Central memory CD8-positive, alpha-beta T cell (primary cell): Measurements from ENCODE around the gene TMEM30B.

ENCODE experiments used
- ATAC-seq: fragments of 150-1000 bp; cut with Tn5 transposase; replicated peaks from 2 replicates; pipeline ENCODE4 v1.10.0; 2022; ENCODE audit warnings: mild to moderate bottlenecking, moderate FRiP score, moderate number of reproducible peaks; ENCODE audit not compliant: poor library complexity, severe bottlenecking; ENCODE audit errors: extremely low read depth
- DNase-seq, 2 donors: peaks; one replicate each; pipeline ENCODE4 v3.0.0; 2021; ENCODE audit warnings: low spot score in 2 of 2
- H3K27ac Mint-ChIP-seq: one replicate; pipeline ENCODE4 v1.8.0; 2022; ENCODE audit warnings: low read depth, mild to moderate bottlenecking, moderate library complexity, mixed read lengths
- H3K27me3 Mint-ChIP-seq: one replicate; pipeline ENCODE4 v1.8.0; 2022; ENCODE audit warnings: mixed read lengths
- H3K36me3 Mint-ChIP-seq: one replicate; pipeline ENCODE4 v1.8.0; 2022; ENCODE audit warnings: mild to moderate bottlenecking, moderate library complexity, mixed read lengths; ENCODE audit not compliant: insufficient read depth
- H3K4me1 Mint-ChIP-seq: one replicate; pipeline ENCODE4 v1.8.0; 2022; ENCODE audit warnings: mixed read lengths
- H3K4me3 Mint-ChIP-seq: one replicate; pipeline ENCODE4 v1.8.0; 2022; ENCODE audit warnings: mild to moderate bottlenecking, moderate library complexity, mixed read lengths
- H3K9me3 Mint-ChIP-seq: one replicate; pipeline ENCODE4 v1.8.0; 2022; ENCODE audit warnings: mixed read lengths

Gene TMEM30B

GRCh38 chr14:61296151-61296550 lies 15.0 kb upstream of the TMEM30B start:
- Mint-ChIP-seq H3K27me3 (no peaks in the 10 kb centered on the region), H3K36me3 (no peaks in the 10 kb centered on the region), H3K27ac (no peak overlapping the region), H3K4me3 (no peak overlapping the region), H3K4me1 (peaks cover 37% of the 10 kb centered on the region), H3K9me3 (no peaks in the 10 kb centered on the region)
- DNase-seq, result no peak
- no peak for ATAC-seq

DNA sequence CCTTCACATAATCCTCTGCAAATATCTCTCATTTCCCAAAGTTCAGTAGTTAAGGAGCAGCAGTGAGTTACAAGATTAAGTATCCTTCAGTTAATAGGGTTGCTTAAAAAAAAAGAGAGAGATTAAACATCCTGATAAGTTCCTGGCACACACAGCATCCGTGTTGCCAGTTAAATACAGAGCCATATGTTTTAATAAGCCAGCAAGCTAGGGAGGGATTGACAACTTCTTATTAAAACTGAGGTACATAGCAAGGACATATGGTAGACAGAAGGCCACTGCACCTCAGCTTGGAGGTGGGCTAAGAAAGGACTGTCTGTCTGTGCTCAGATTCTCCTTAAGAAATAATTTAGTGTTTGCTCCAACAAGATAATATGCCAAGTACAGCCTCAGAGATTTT lies 9.6 kb upstream of the TMEM30B start:
- Mint-ChIP-seq H3K27ac (no peak overlapping the region), H3K36me3 (no peaks in the 10 kb centered on the region), H3K9me3 (no peaks in the 10 kb centered on the region), H3K4me1 (peaks cover 6% of the 10 kb centered on the region), H3K27me3 (no peaks in the 10 kb centered on the region), H3K4me3 (no peak overlapping the region)
- DNase-seq (no peak), ATAC-seq (no peak)

DNA sequence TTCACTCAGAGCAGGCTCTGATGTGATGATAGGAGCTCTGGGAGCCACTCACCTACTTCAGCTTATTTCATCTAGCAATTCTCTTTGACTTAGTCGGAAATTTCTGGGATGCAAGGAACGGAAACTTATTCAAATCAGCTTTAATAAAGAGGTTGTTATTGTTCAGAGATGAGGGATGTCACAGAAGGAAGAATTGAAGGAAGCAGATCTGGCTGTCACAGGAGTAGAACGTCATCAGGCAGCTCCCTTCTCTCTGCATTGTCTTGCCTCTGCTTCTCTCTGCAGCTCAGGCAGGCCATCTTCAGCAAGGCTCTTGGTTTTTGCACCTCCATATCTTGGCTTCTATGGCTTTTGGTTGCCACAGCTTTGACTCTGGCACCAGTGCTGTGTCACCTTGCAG lies 7.6 kb upstream of the TMEM30B start:
- Mint-ChIP-seq H3K36me3 (no peaks in the 10 kb centered on the region), H3K9me3 (no peaks in the 10 kb centered on the region), H3K27ac (no peak overlapping the region), H3K4me3 (no peak overlapping the region), H3K4me1 (peaks cover 14% of the 10 kb centered on the region), H3K27me3 (no peaks in the 10 kb centered on the region)
- DNase-seq (no peak), ATAC-seq (no peak)

GRCh38 chr14:61288228-61288627 lies 7.1 kb upstream of the TMEM30B start:
- no peak for DNase-seq
- ATAC-seq, result no peak
- H3K4me1 Mint-ChIP-seq, result peaks cover 18% of the 10 kb centered on the region
- no peak overlapping the region for H3K27ac Mint-ChIP-seq
- H3K36me3 Mint-ChIP-seq, result no peaks in the 10 kb centered on the region
- no peak overlapping the region for H3K4me3 Mint-ChIP-seq
- H3K27me3 Mint-ChIP-seq, result no peaks in the 10 kb centered on the region
- no peaks in the 10 kb centered on the region for H3K9me3 Mint-ChIP-seq

- no peaks in the 10 kb centered on the region for H3K36me3 Mint-ChIP-seq
- DNase-seq (no peak), ATAC-seq (no peak)
- H3K9me3 Mint-ChIP-seq, result no peaks in the 10 kb centered on the region
- no peak overlapping the region for H3K27ac Mint-ChIP-seq
- no peaks in the 10 kb centered on the region for H3K27me3 Mint-ChIP-seq
- H3K4me3 Mint-ChIP-seq, result no peak overlapping the region
- peaks cover 21% of the 10 kb centered on the region for H3K4me1 Mint-ChIP-seq
Measured at GRCh38 chr14:61287196-61287595, 6.1 kb upstream of the TMEM30B start.

GRCh38 chr14:61285364-61285763 lies 4.2 kb upstream of the TMEM30B start:
- Mint-ChIP-seq H3K4me3 (no peak overlapping the region), H3K27ac (no peak overlapping the region), H3K27me3 (no peaks in the 10 kb centered on the region), H3K36me3 (peaks cover 4% of the 10 kb centered on the region), H3K4me1 (peaks cover 24% of the 10 kb centered on the region), H3K9me3 (no peaks in the 10 kb centered on the region)
- ATAC-seq (no peak), DNase-seq (no peak)

GRCh38 chr14:61284001-61284400 lies 2.9 kb upstream of the TMEM30B start:
- Mint-ChIP-seq H3K4me1 (peaks cover 34% of the 10 kb centered on the region), H3K9me3 (no peaks in the 10 kb centered on the region), H3K27ac (no peak overlapping the region), H3K36me3 (peaks cover 6% of the 10 kb centered on the region), H3K27me3 (no peaks in the 10 kb centered on the region), H3K4me3 (peak overlapping the region; percentile 44)
- no peak for ATAC-seq
- DNase-seq, result no peak

GRCh38 chr14:61282746-61283145 lies 1.6 kb upstream of the TMEM30B start:
- DNase-seq, result no peak
- H3K4me1 Mint-ChIP-seq, result peaks cover 32% of the 10 kb centered on the region
- peaks cover 6% of the 10 kb centered on the region for H3K36me3 Mint-ChIP-seq
- no peaks in the 10 kb centered on the region for H3K9me3 Mint-ChIP-seq
- no peak overlapping the region for H3K4me3 Mint-ChIP-seq
- no peaks in the 10 kb centered on the region for H3K27me3 Mint-ChIP-seq
- H3K27ac Mint-ChIP-seq, result peak overlapping the region; percentile 9
- ATAC-seq, result no peak

GRCh38 chr14:61281948-61282275 lies 774 bp upstream of the TMEM30B start:
- Mint-ChIP-seq H3K27me3 (no peaks in the 10 kb centered on the region), H3K27ac (peak overlapping the region; percentile 94), H3K4me3 (peak overlapping the region; percentile 89), H3K4me1 (peaks cover 32% of the 10 kb centered on the region), H3K36me3 (peaks cover 6% of the 10 kb centered on the region), H3K9me3 (no peaks in the 10 kb centered on the region)
- ATAC-seq (no peak), DNase-seq (no peak)

DNA sequence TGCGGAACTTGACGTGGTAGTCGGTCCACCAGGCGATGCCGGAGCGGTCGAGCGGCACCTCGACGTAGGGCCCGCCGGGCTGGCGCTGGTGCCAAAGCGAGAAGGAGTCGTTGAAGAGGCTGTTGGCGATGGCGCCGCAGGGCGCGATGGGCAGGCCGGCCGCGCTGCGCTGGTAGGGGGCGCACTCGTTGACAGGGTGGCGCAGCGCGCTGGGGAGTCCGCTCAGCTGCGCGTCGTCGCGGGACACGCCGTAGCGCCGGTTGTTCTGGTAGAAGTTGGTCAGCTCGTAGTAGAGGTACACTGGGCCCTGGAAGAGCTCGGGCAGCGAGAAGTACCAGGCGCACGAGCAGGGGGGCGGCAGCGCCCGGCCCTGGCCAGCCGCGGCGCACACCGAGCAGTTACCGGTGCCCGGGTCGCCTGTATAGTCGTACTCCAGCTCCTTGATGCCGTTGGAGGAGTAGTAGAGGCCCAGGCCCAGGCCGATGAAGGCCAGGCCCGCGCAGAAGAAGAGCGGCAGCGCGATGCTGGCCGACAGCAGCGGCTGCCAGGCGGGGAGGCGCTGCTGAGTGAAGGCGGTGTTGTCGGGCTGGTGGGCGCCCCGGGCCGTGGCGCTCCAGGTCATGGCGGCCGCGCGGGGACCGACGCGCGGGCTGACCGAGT lies 482 bp downstream of the TMEM30B start:
- DNase-seq (peak; percentile 68 to 72), ATAC-seq (peak; percentile 79)
- Mint-ChIP-seq H3K36me3 (peaks cover 6% of the 10 kb centered on the region), H3K27ac (peak overlapping the region; percentile 94), H3K4me3 (peak overlapping the region; percentile 89), H3K4me1 (peaks cover 32% of the 10 kb centered on the region), H3K9me3 (no peaks in the 10 kb centered on the region), H3K27me3 (no peaks in the 10 kb centered on the region)

DNA sequence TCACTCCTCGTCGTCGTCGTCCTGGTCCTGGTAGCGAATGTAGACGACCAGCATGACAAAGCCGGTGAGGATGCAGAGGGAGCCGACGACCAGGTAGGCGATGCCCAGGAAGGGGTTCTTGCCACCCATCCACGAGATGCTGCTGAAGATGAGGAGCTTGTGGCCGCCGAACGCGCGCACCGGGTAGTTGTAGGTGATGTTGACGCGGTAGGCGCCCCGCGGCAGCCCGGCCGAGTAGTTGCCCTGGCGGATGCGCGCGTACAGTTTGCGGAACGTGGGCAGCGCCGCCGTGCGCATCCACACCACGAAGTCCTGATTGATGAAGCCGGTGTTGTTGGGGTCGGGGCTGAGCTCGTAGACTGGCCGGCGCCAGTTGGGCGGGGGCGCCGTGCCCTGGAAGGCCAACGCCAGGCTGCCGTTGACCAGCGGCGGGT lies 1.0 kb downstream of the TMEM30B start:
- no peak for DNase-seq
- peaks cover 32% of the 10 kb centered on the region for H3K4me1 Mint-ChIP-seq
- peak overlapping the region; percentile 94 for H3K27ac Mint-ChIP-seq
- no peaks in the 10 kb centered on the region for H3K9me3 Mint-ChIP-seq
- H3K4me3 Mint-ChIP-seq, result peak overlapping the region; percentile 89
- peaks cover 6% of the 10 kb centered on the region for H3K36me3 Mint-ChIP-seq
- peak; percentile 33 for ATAC-seq
- H3K27me3 Mint-ChIP-seq, result no peaks in the 10 kb centered on the region

DNA sequence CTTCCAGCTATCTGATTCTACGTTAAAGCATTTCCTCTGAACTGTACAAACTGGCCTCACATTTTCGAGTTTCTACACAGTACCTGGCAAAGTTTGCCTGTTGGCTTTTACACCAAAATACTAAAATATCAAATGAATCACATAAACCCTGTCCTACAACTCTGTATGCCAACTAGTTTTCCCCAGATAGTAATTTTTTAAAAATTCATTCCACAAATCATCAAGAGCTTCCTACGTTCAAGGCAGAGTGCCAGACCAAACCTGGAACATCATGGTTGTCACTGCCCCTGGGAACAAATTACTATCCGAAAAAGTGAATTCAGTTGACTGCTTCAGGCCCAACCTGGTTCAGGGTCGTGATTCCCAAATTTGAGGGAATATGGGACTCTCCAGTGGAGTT lies 2.1 kb downstream of the TMEM30B start:
- H3K36me3 Mint-ChIP-seq, result peaks cover 6% of the 10 kb centered on the region
- no peaks in the 10 kb centered on the region for H3K9me3 Mint-ChIP-seq
- ATAC-seq (no peak), DNase-seq (no peak)
- peaks cover 28% of the 10 kb centered on the region for H3K4me1 Mint-ChIP-seq
- H3K4me3 Mint-ChIP-seq, result peak overlapping the region; percentile 89
- H3K27me3 Mint-ChIP-seq, result peaks cover 5% of the 10 kb centered on the region
- no peak overlapping the region for H3K27ac Mint-ChIP-seq

DNA sequence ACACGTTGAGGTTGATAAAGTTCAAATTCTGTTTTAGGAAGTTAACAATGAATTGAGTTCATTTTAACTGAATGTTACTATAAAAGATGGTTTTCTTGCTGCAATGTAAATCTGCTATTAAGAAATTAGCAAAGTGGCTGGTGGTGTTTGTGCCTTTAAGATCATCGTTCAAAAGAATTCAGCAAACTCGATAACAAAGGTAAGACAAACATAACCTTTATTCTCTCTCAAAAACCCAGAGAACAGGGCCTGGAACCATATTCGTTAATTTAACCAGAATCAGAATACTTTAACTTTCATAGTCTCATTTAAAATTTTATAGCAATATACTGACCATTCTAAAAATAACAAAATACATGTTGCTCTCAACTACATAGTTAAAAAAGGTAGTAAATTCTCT lies 3.4 kb downstream of the TMEM30B start:
- ATAC-seq, result no peak
- Mint-ChIP-seq H3K27me3 (peaks cover 18% of the 10 kb centered on the region), H3K4me1 (peaks cover 18% of the 10 kb centered on the region), H3K27ac (no peak overlapping the region), H3K4me3 (no peak overlapping the region), H3K36me3 (peaks cover 6% of the 10 kb centered on the region), H3K9me3 (no peaks in the 10 kb centered on the region)
- no peak for DNase-seq
